H9 (cell line): Measurements from ENCODE around the gene CTNNA3. TPM values are rescaled to one million over a fixed set of nuclear protein-coding genes. Genes with fewer than 3 reads are reported as not detected.

ENCODE experiments used
- DNase-seq: peaks from one replicate; pipeline ENCODE4 v3.0.0-alpha.2; 2017
- H2AFZ ChIP-seq: one replicate; pipeline ENCODE4 v1.6.1; 2013; ENCODE audit warnings: mild to moderate bottlenecking, low read length, control low read depth, moderate library complexity
- H2AK5ac ChIP-seq: 2 replicates; pipeline ENCODE4 v1.6.1; 2013; ENCODE audit warnings: low read length, control low read depth, mixed read lengths; ENCODE audit not compliant: insufficient read length
- H2BK120ac ChIP-seq: one replicate; pipeline ENCODE4 v1.6.1; 2013; ENCODE audit warnings: low read depth, mild to moderate bottlenecking, low read length, control low read depth, inconsistent platforms; ENCODE audit not compliant: poor library complexity, severe bottlenecking
- H2BK12ac ChIP-seq: 2 replicates; pipeline ENCODE4 v1.6.1; 2013; ENCODE audit warnings: low read length, control low read depth, mixed read lengths, low read depth; ENCODE audit not compliant: insufficient read length
- H2BK15ac ChIP-seq: 2 replicates; pipeline ENCODE4 v1.6.1; 2013; ENCODE audit warnings: low read depth, low read length, control low read depth
- H2BK20ac ChIP-seq: one replicate; pipeline ENCODE4 v1.6.1; 2013; ENCODE audit warnings: low read depth, mild to moderate bottlenecking, low read length, control low read depth, inconsistent platforms; ENCODE audit not compliant: poor library complexity, severe bottlenecking
- H2BK5ac ChIP-seq: 2 replicates; pipeline ENCODE4 v1.6.1; 2013; ENCODE audit warnings: low read length, control low read depth, mixed read lengths; ENCODE audit not compliant: insufficient read length
- H3K14ac ChIP-seq: 2 replicates; pipeline ENCODE4 v1.6.1; 2013; ENCODE audit warnings: low read length, control low read depth; ENCODE audit not compliant: insufficient read depth
- H3K18ac ChIP-seq: 2 replicates; pipeline ENCODE4 v1.6.1; 2013; ENCODE audit warnings: low read depth, mild to moderate bottlenecking, mixed read lengths, low read length, control low read depth; ENCODE audit not compliant: insufficient read length
- H3K23ac ChIP-seq: 2 replicates; pipeline ENCODE4 v1.6.1; 2013; ENCODE audit warnings: low read length, control low read depth, mixed read lengths, low read depth; ENCODE audit not compliant: insufficient read length
- H3K23me2 ChIP-seq: 2 replicates; pipeline ENCODE4 v1.6.1; 2013; ENCODE audit warnings: low read depth, mild to moderate bottlenecking, mixed read lengths, low read length, control low read depth; ENCODE audit not compliant: insufficient read length, poor library complexity, severe bottlenecking
- H3K27ac ChIP-seq: 2 replicates; pipeline ENCODE4 v1.5.1; 2013; ENCODE audit warnings: low read length, control low read depth, mixed read lengths, low read depth; ENCODE audit not compliant: insufficient read length
- H3K27me3 ChIP-seq: 2 replicates; pipeline ENCODE4 v1.6.1; 2013; ENCODE audit warnings: low read length, control low read depth, inconsistent platforms; ENCODE audit not compliant: insufficient read depth
- H3K4ac ChIP-seq: 2 replicates; pipeline ENCODE4 v1.6.1; 2013; ENCODE audit warnings: low read depth, mild to moderate bottlenecking, control low read depth, inconsistent platforms, low read length, moderate library complexity
- H3K4me1 ChIP-seq: 2 replicates; pipeline ENCODE4 v1.6.1; 2013; ENCODE audit warnings: low read length, control low read depth, inconsistent platforms; ENCODE audit not compliant: insufficient read depth
- H3K4me2 ChIP-seq: 2 replicates; pipeline ENCODE4 v1.6.1; 2013; ENCODE audit warnings: low read length, control low read depth, mixed read lengths; ENCODE audit not compliant: insufficient read length, insufficient read depth
- H3K56ac ChIP-seq: 2 replicates; pipeline ENCODE4 v1.6.1; 2013; ENCODE audit warnings: low read depth, mild to moderate bottlenecking, mixed read lengths, low read length, control low read depth; ENCODE audit not compliant: insufficient read length
- H3K79me1 ChIP-seq: 2 replicates; pipeline ENCODE4 v1.6.1; 2013; ENCODE audit warnings: low read depth, mild to moderate bottlenecking, moderate library complexity, low read length, control low read depth, inconsistent platforms; ENCODE audit not compliant: insufficient read depth, poor library complexity, severe bottlenecking
- H3K79me2 ChIP-seq: 2 replicates; pipeline ENCODE4 v1.6.1; 2013; ENCODE audit warnings: low read length, control low read depth, inconsistent platforms; ENCODE audit not compliant: insufficient read depth
- H3K9ac ChIP-seq: 2 replicates; pipeline ENCODE4 v1.6.1; 2013; ENCODE audit warnings: low read length, control low read depth, mixed read lengths; ENCODE audit not compliant: insufficient read length; ENCODE audit errors: extremely low read depth
- H3K9me3 ChIP-seq: one replicate; pipeline ENCODE4 v1.6.1; 2013; ENCODE audit warnings: low read depth, low read length, inconsistent platforms; ENCODE audit not compliant: control insufficient read depth
- H3T11ph ChIP-seq: one replicate; pipeline ENCODE4 v1.6.1; 2013; ENCODE audit warnings: mild to moderate bottlenecking, low read length, control low read depth, inconsistent platforms
- H4K20me1 ChIP-seq: one replicate; pipeline ENCODE4 v1.6.1; 2013; ENCODE audit not compliant: control insufficient read depth, insufficient read length, insufficient read depth
- H4K5ac ChIP-seq: 2 replicates; pipeline ENCODE4 v1.6.1; 2013; ENCODE audit warnings: low read depth, mild to moderate bottlenecking, mixed read lengths, low read length, control low read depth; ENCODE audit not compliant: insufficient read length
- H4K8ac ChIP-seq: replicated peaks from 2 replicates; pipeline ENCODE4 v1.6.1; 2013; ENCODE audit warnings: low read length, control low read depth, mixed read lengths, low read depth; ENCODE audit not compliant: insufficient read length
- H4K91ac ChIP-seq: 2 replicates; pipeline ENCODE4 v1.6.1; 2013; ENCODE audit warnings: low read depth, mild to moderate bottlenecking, moderate library complexity, mixed read lengths, low read length, control low read depth; ENCODE audit not compliant: insufficient read length
- H3K27ac Mint-ChIP-seq, 3 experiments: 2 replicates in 2 of 3; 3 replicates in 1 of 3; pipeline ENCODE4 v1.8.0; 2020 to 2021; ENCODE audit warnings: mixed read lengths in 3 of 3, mild to moderate bottlenecking in 1 of 3, moderate library complexity in 1 of 3
- H3K27me3 Mint-ChIP-seq: 2 replicates; pipeline ENCODE4 v1.8.0; 2021; ENCODE audit warnings: low read depth, mild to moderate bottlenecking, moderate library complexity, mixed read lengths
- H3K36me3 Mint-ChIP-seq, 3 experiments: 2 replicates in 2 of 3; 3 replicates in 1 of 3; pipeline ENCODE4 v1.8.0; 2020 to 2021; ENCODE audit warnings: low read depth in 3 of 3, mixed read lengths in 3 of 3; ENCODE audit not compliant: insufficient read depth in 1 of 3
- H3K4me1 Mint-ChIP-seq, 2 experiments: 2 replicates each; pipeline ENCODE4 v1.8.0; 2020; ENCODE audit warnings: mixed read lengths in 2 of 2
- H3K4me3 Mint-ChIP-seq, 2 experiments: 2 replicates in 1 of 2; 3 replicates in 1 of 2; pipeline ENCODE4 v1.8.0; 2020 to 2021; ENCODE audit warnings: mild to moderate bottlenecking in 2 of 2, mixed read lengths in 2 of 2, moderate library complexity in 1 of 2
- H3K9me3 Mint-ChIP-seq, 2 experiments: 2 replicates in 1 of 2; 3 replicates in 1 of 2; pipeline ENCODE4 v1.8.0; 2020; ENCODE audit warnings: mild to moderate bottlenecking in 2 of 2, mixed read lengths in 2 of 2, moderate library complexity in 1 of 2
- CTCF ChIP-seq: fragments of 200-600 bp; sonication (generic); conservative IDR thresholded peaks from 3 replicates; pipeline ENCODE4 v1.8.0; 2021; ENCODE audit warnings: antibody characterized with exemption, mild to moderate bottlenecking
- WGBS: extraction: QIAGEN DNeasy Blood & Tissue Kit; methylation state at CpG from one replicate; pipeline ENCODE4 v1.1.7; 2013; ENCODE audit warnings: missing lambda C conversion rate, low lambda C conversion rate, mixed read lengths; ENCODE audit not compliant: insufficient read length; ENCODE audit errors: extremely low coverage; 5-methylcytosine and 5-hydroxymethylcytosine counted together
- total RNA-seq: library from RNA; stranded (reverse); gene quantifications from 2 replicates; pipeline ENCODE4 v1.2.1, GENCODE V29; 2021

Gene CTNNA3
- total RNA-seq, 1 experiment from 2014 or later: 3.3 TPM

GRCh38 chr10:66098595-66099480 lies 1597.2 kb downstream of the CTNNA3 start:
- no peak overlapping the region for H4K5ac ChIP-seq
- no peak overlapping the region for H3T11ph ChIP-seq
- no peak overlapping the region for H2BK5ac ChIP-seq
- DNase-seq: no peak
- WGBS: no CpG with 5 or more reads among the region's 6 CpGs
- H3K18ac ChIP-seq: no peak overlapping the region
- no peak overlapping the region for H2BK120ac ChIP-seq
- H3K23me2 ChIP-seq: no peaks in the 10 kb centered on the region
- no peak overlapping the region for H3K27ac ChIP-seq
- H2AFZ ChIP-seq: no peak overlapping the region
- no peaks in the 10 kb centered on the region for H3K79me1 ChIP-seq
- no peak overlapping the region for H3K4ac ChIP-seq
- H2BK12ac ChIP-seq: no peak overlapping the region
- H3K14ac ChIP-seq: no peak overlapping the region
- no peak overlapping the region for H3K4me2 ChIP-seq
- no peak overlapping the region for H2BK20ac ChIP-seq
- no peaks in the 10 kb centered on the region for H3K79me2 ChIP-seq
- no peak overlapping the region for H2AK5ac ChIP-seq
- no peak overlapping the region for H3K23ac ChIP-seq
- H4K20me1 ChIP-seq: no peaks in the 10 kb centered on the region
- H3K4me1 Mint-ChIP-seq: no peaks in the 10 kb centered on the region
- H3K4me1 ChIP-seq: no peaks in the 10 kb centered on the region
- no peak overlapping the region for H4K91ac ChIP-seq
- no peak overlapping the region for H2BK15ac ChIP-seq
- H3K56ac ChIP-seq: no peak overlapping the region
- H3K9me3 Mint-ChIP-seq: no peaks in the 10 kb centered on the region
- no peak overlapping the region for H4K8ac ChIP-seq
- no peak overlapping the region for H3K27ac Mint-ChIP-seq
- no peak overlapping the region for H3K4me3 Mint-ChIP-seq
- no peaks in the 10 kb centered on the region for H3K9me3 ChIP-seq
- H3K27me3 Mint-ChIP-seq: no peaks in the 10 kb centered on the region
- no peak for TF ChIP-seq CTCF
- H3K9ac ChIP-seq: no peak overlapping the region
- H3K36me3 Mint-ChIP-seq: no peaks in the 10 kb centered on the region
- H3K27me3 ChIP-seq: no peaks in the 10 kb centered on the region
